Activated CD4-positive, alpha-beta T cell treated with anti-CD3 and anti-CD28 coated beads, Interleukin-2, amount 50 U/mL, for 16 hours (primary cell): ENCODE measurements around the gene GPR137B.
A peak's percentile ranks its signal among the peaks of the same experiment; 100 is the strongest.

Source experiments
- DNase-seq: peaks from one replicate; pipeline ENCODE4 v3.0.0-alpha.2; 2020

GPR137B gene

DNA sequence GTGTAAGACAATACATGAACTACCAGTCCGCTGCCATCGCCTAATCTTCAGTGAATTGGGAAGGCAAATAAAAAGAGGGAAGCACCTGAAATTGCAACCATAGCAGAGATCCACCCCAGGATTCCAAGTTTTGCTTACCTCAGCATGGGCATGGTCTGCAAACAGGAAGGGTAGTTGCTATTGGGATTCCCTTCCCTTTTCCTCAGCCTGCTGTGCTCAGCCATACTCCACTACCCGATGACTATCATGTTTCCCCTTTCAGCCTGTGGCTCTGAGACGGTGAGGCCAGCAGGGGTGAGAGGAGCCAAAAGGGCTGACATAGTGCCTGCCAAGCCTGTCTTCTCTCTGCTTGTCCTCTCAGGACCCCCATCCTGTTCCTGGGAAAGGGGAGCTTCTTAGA, 64.2 kb downstream of the GPR137B start:
- DNase-seq: no peak

DNA sequence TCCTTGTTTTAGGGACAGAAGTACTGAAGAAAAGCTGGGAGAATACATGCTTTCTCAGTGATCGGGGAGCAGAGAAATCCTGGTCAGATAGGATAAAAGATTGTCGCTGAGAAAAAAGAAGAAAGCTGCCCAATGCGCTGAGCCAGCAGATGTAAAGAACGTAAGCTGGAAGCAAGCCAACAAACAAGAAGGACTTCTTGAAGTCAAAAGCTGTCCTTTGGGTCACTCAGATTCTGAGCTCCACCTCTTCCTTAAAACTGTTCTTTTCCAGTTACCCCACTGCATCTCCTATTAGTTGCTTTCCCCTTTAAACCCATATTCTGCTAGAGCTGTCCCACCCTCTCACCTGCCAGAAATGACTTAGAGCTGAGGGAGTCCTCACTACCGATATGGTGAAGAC, 64.8 kb downstream of the GPR137B start:
- DNase-seq: no peak

DNA sequence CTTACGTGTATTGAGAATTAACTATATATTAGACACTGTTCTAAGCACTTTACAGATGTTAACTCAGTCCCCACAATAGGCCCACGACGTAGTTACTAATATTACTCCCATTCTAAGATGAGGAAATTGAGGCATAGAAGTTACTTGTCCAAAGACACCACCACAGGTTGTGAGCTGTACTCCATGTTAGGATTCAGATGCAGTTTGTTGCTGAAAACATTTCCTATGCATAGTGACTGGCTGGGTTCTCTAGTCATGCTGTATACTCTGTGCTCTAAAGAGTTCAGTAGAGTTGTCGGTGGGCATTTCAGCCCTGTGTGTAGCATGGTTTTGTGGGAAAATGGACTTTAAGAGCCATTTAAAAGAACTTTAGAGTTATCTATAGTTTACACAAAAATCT, 65.2 kb downstream of the GPR137B start:
- DNase-seq: no peak

DNA sequence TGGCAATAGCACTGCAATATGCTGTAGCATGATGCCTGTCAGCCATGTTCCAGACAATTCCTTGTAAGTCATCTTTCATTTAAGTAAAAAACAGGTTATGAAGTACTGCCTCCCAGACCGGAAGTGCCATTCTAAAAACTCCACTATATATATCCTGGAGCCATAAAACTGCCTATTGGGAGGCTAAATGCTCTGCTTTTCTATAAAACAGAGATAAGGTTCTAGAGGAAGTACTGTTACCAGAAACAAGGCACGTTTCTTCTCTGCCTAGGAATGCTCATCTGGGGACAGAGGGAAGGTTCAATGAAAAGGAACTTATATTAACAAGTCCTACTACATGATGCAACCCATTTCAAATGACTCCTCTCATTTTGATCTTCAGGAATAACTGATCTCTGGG, 66.8 kb downstream of the GPR137B start:
- DNase-seq: no peak

DNA sequence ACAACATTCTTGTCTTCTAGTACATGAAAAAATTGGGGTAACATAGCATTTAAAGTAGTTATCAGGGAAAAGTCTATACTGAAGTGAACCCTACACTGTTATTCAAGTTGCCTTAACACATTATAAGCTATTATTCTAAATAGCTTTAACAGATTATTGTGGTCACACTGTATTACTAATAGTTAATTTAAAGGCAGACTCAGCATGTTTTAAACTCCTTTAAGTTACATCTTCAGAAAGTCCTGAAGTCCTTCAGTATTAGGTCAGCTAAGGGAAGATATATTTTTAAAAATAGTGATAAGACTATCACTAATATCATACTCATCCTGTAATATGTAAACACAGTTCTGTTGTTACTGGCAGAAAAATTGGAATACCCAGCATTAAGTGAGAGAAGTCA, 67.4 kb downstream of the GPR137B start:
- DNase-seq: no peak

DNA sequence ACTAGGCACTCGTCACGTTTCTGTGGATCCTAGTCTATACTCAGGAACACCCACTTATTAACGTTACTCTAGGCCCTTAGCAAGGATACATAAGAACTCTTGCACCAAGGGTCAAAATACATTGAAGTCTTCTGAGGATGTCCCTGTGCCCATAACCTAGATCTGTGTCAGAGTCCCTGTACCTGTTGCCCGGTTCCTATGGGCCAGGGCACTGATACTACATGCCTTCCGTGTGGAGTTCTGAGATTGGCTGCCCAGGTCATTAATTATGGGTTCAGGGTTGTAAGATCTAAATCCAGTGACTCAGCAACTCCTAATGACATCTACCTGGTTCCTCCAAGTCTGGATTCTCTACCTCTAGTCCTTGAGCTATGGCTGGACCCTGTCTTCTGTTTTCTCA, 69.5 kb downstream of the GPR137B start:
- DNase-seq: no peak

DNA sequence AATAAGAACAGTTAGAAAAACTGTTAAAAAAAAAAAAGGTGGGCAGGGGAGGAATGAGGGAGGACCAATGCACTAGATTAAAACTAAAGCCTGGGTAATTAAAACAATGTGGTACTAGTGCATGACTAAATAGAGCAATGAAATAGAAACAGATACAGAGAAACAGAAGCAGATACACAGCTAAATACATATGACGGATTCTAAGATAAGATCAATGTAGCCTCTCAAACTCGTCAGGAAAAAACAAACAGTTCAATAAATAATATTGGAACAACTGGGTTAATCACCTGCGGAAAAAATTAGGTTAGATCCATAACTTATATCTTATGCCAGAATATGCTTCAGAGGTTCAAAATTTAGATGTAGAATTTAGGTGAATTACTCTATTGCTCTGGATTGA, 71.2 kb downstream of the GPR137B start:
- no peak for DNase-seq

DNA sequence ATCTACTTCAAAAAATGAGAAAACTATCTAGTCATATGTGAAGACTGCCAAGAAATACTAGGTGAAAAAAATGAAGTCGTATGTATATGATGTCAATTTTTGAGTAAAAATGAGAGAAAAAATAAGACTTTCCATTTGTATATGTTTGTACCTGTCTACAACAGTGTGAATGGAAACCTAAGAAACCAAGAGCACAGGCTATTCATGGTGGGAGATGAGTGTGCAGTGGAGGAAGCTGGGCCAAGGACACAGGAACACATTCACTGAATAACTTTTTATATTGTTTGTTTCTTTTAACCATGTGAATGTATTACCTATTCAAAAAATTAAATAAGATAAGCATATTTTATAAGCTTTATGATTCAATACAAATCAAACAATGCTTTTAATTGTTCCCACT, 72.4 kb downstream of the GPR137B start:
- peak; percentile 21 for DNase-seq

DNA sequence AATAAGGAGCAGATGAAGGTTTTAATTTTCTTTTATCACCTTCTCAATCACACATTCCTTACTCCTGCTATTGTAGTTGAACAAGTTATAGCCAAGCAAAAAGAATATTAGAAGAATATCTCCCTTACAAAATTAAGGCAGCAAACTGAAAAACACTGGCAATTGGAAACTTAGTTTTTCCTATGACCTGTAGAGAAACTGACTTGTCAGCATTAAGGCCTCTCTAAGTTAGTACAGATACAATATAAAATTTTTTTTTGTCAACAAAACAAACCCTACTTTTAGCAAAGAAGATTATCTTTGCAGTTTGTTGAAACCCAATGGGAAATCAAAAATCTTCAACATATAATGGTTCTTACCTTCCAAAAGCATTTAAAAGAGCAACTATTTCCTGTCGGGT, 78.1 kb downstream of the GPR137B start:
- DNase-seq: no peak

DNA sequence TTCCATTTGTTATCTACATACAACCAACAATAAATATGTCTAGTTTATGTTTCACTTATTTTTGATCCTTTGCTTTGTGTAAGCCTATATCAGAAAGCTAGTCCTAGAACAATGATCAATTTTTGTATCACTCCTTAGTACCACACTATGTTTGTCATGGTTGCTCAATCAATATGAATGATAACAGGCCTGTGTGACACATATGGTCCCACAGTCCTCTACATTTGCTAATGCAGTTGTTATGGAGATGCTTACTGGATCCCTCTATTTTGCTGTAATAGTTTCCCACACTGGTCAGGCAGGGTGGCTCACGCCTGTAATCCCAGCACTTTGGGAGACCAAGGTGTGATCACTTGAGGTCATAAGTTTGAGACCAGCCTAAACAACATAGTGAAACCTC, 80.3 kb downstream of the GPR137B start:
- no peak for DNase-seq

DNA sequence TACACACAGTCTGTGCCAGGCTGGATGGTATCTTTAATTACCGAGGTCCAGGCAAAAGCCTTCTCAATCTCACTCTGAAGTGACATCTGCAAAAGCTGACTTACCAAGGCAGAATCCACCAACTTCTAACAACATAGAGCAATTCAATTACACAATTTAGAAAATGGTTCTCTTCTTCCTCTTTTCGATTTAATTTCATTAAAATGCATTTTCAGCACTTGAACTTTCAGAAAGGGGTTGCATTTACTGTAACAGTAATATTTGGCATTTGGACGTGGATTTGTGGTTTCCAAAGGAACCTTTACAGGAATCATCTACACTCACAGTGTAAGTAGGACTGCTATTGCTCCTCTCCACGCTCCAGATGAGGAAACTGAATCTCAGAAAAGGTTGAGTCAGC, 86.1 kb downstream of the GPR137B start:
- no peak for DNase-seq

DNA sequence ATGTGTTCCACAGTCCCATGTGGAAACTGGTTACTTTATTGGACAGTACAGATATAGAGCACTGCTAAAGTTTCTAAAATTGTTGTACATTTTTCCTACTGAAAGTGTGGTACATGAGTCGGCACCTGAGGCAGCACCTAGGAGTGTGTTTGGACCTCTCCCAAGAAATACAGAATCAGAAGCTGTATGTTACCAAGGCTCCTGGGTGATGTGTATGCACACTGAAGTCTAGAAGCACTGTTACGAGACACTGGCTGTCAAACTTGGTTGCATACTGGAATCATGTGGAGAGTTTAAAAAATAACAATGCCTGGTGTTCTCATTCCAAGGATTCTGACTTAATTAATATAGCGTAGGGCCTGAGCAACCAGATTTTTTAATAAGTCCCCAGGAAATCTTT, 92.8 kb downstream of the GPR137B start:
- DNase-seq: no peak

DNA sequence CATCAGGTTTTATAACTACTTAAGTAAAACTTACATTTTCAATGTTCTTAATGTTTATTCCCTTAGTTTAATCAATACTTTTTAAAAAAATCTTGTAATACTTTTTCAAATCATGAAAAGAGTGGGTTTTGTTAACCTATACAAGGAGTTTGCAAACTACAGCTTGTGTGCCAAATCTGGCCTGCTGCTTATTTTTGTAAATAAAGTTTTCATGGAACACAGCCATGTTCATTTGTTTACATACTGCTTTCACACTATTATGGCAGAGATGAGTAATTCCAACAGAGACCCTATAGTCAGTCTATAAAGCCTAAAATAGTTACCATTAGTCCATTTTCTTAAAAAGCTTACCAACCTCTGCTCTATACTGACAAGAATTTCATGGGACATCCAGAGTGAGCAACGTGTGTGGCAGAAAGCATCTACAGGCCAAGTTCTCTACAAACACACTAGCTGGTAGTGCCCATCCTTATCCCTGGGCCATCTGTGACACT, 96.8 kb downstream of the GPR137B start:
- DNase-seq: no peak

DNA sequence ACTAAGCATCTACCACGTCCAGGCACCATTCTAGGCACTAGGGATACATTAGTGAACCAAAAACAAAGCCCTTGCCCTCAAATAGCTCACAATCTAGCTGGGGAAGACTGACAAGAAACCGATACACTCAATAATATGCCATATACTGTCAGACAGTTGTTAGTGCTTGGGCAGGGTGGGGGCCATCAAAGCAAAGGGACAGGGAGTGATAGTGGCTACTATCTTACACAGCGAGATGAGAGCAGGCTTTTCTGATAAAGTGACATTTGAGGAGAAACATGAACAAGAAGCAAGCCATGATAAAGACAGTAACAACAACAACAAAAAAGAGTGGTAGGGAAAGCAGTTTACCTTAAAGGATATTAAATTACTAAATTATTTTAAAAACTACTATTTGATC, 98.3 kb downstream of the GPR137B start:
- no peak for DNase-seq

DNA sequence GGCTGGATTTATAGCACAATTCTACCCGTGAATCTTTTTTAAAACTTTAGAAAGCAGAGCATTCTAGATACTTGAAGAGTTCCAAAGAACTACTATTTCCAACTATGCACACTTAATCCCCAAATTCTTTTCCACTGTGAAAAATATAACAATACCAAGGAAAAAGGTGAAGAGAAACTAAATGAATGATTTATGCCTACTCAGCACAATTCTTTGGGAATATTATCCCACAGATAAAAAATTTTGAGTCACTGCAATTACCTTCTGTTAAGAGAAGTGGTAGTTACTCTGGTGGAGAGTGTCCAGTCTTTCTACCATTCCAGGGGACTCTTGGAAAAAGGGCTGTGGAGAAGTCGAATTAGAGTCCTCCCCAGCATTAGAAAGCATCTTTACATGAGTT, 100.2 kb downstream of the GPR137B start:
- no peak for DNase-seq

DNA sequence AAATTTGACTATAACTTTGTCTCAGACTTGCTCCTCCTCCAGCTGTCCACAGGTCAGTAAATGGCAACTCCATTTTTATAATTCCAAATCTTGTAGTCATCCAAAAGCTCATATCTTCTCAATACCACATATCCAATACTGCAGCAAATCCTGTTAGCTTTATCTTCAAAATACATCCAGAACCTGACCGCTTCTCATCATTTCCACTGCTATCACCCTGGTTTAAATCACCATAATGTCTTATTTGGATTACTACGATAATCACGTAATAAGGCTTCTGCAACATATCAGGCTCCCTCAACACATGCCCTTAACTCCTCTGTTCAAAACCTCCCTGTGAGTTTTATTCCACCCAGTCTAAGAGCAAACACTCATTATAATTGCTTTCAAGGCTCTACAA, 104.9 kb downstream of the GPR137B start:
- no peak for DNase-seq

DNA sequence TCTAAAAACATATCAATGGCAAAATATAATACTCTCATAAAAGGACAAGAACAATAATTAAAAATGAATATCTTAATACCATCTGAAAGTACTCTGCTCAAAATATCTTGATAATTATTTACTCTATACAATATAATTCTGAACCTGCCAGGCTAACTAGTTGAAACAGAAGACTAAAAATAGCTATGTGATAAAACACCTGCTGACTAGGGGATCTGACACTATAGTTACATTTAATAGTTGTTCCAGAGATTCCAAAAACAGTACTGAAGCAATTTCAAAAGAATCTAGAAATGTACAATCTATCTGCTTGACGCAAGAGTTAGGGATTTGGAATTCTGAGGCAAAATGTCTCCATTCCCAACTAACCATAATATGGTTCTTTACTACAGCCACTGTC, 109.2 kb downstream of the GPR137B start:
- DNase-seq: no peak

DNA sequence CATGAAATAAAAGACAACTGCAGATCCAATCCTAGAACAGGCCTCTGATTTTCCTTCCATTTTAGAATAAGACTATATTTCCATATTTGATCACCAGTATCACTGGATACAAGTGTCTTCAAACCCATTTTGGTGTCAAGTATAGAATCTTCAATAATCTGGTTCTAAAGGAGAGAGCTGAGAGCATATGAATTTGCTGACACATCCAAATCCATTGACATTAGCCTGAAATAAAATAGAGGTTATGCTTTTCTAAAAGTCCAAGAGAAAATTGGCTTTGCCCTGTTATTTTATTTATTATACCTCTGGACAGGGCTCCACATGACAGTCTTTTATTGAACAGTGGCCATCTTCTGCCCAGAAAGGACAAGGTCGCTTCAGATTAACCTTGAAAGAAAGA, 110.8 kb downstream of the GPR137B start:
- no peak for DNase-seq

DNA sequence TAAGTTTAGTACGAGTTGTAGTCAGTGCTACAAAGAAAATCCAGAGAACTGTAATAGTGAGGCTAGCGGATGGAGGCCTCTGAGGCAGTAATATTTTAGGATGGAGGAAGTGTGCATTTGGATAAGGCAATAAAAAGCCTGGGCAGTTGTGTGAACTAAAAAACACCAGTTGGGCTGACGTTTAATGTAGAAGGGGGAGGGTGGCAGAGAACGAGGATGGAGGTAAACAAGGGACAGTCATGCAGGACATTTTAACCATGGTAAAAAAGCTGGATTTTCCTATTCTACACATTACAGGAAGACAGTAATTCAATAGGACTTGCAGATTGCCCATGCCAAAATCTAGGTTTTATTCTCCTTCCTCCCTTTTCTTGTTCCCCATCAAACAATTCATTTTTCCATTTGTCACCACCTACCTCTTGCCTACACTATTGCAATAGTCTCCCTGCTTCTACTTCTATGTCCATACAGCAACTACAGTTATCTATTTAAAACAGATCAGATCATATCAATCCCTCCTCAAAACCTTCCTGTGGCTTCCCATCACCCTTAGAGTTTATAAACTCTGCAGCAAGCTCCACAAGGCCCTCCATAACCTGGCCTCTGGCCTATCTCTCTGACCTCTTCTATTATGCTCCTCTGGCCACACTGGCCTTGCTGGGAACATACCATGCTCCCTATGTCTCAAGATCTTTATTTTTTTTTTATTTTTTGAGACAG, 111.7 kb downstream of the GPR137B start:
- DNase-seq: no peak

DNA sequence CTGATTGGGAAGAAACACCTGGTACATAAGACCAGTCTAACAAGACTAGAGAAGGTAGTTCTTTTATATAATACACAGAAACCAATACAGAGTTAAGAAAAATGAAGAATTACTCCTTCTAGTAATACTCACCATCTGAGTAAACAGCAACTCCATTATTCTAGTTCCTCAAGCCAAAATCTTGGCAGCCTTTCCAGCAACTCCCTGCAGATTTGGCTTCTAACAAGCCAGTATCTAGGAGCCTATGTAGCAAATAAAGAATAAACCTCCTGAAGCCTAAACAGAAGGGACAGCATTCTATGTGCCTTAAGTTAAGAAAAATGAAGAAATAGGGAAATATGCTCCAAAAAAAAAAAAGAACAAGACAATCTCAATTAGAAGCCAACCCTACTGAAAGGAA, 114.9 kb downstream of the GPR137B start:
- DNase-seq: no peak

DNA sequence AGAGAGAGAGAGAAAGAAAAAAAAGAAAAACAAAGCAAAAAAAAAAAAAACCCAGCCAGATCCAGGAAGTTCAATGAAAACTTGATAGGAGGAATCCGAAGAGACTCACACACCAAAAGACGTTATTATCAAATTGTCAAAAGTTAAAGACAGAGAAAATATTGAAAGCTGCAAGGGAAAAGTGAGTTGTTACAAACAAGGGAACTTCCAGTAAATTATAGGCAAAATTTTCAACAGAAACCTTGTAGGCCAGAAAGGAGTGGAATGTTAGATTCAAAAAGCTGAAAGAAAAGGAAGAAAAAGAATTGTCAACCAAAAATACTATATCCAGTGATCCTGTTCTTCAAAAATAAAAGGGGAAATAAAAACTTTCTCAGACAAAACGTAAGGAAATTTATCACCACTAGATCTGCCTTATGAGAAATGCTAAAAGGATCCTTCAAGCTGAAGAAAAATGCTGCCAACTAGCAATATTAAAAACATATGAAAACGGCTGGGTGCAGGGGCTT, 115.8 kb downstream of the GPR137B start:
- DNase-seq: no peak
